PC-9 (cell line): ENCODE data around the gene DHFR. TPM values are rescaled to one million over a fixed set of nuclear protein-coding genes. Genes with fewer than 3 reads are reported as not detected.

Experiments used
- BruUV-seq: library from RNA; stranded (reverse); fragments of 400-500 nt; replicated peaks from 2 replicates; lab custom pipeline; 2021; lab: Mats Ljungman, UMichigan
- CTCF ChIA-PET: fragments of 300-600 bp; sonication (Branson Sonifier 250); formaldehyde crosslinking; loops from one replicate; lab custom pipeline; 2022; ENCODE audit warnings: antibody characterized with exemption; lab: Charles Lee
- POLR2A ChIA-PET: fragments of 300-600 bp; sonication (Branson Sonifier 250); formaldehyde crosslinking; loops from one replicate; lab custom pipeline; 2022; ENCODE audit warnings: antibody characterized with exemption; ENCODE audit not compliant: unreplicated experiment; lab: Charles Lee
- DNase-seq, 2 experiments: peaks; one replicate each; pipeline versions ENCODE4 v3.0.0 to v3.0.0-alpha.2; 2015 to 2022; ENCODE audit warnings: mixed read lengths in 1 of 2
- H2AFZ ChIP-seq: fragments of 200-600 bp; sonication (generic); 2 replicates; pipeline ENCODE4 v1.8.1; 2017; ENCODE audit warnings: antibody characterized with exemption
- H3F3A ChIP-seq: fragments of 200-600 bp; sonication (generic); 2 replicates; pipeline ENCODE4 v1.8.1; 2017; ENCODE audit warnings: antibody characterized with exemption, mild to moderate bottlenecking, low read depth; ENCODE audit not compliant: insufficient read depth
- H3K27ac ChIP-seq: fragments of 200-600 bp; sonication (generic); 2 replicates; pipeline ENCODE4 v1.6.1; 2016; ENCODE audit warnings: mixed run types
- H3K27me3 ChIP-seq: fragments of 200-600 bp; sonication (generic); 2 replicates; pipeline ENCODE4 v1.6.1; 2016; ENCODE audit warnings: low read depth, mixed run types; ENCODE audit not compliant: insufficient read depth
- H3K36me3 ChIP-seq: fragments of 200-600 bp; sonication (generic); 2 replicates; pipeline ENCODE4 v1.6.1; 2016; ENCODE audit warnings: low read depth, mixed run types
- H3K4me1 ChIP-seq: fragments of 200-600 bp; sonication (generic); replicated peaks from 2 replicates; pipeline ENCODE4 v1.6.1; 2016; ENCODE audit warnings: mixed run types; ENCODE audit not compliant: insufficient read depth
- H3K4me2 ChIP-seq: fragments of 200-600 bp; sonication (generic); 2 replicates; pipeline ENCODE4 v1.6.1; 2017; ENCODE audit warnings: mixed run types
- H3K4me3 ChIP-seq: fragments of 200-600 bp; sonication (generic); 2 replicates; pipeline ENCODE4 v1.6.1; 2016; ENCODE audit warnings: mixed run types
- H3K79me2 ChIP-seq: fragments of 200-600 bp; sonication (generic); 2 replicates; pipeline ENCODE4 v1.6.1; 2017; ENCODE audit warnings: low read depth, mixed run types
- H3K9me2 ChIP-seq: fragments of 200-600 bp; sonication (generic); 2 replicates; pipeline ENCODE4 v1.8.1; 2017; ENCODE audit warnings: mild to moderate bottlenecking; ENCODE audit not compliant: insufficient read depth
- H3K9me3 ChIP-seq: fragments of 200-600 bp; sonication (generic); 2 replicates; pipeline ENCODE4 v1.8.1; 2016; ENCODE audit warnings: low read depth; ENCODE audit not compliant: insufficient read depth
- H4K20me1 ChIP-seq: fragments of 200-600 bp; sonication (generic); 2 replicates; pipeline ENCODE4 v1.8.1; 2017; ENCODE audit not compliant: insufficient read depth
- EZH2 ChIP-seq: fragments of 200-600 bp; sonication (generic); IDR thresholded peaks from 2 replicates; pipeline ENCODE4 v1.8.0; 2017; ENCODE audit warnings: antibody characterized with exemption, low read depth
- intact Hi-C: fragments of 100-400 bp; cut with micrococcal nuclease; formaldehyde crosslinking; loops from one replicate; pipeline ENCODE4 v1.10.0; 2022; ENCODE audit not compliant: unreplicated experiment
- total RNA-seq: library from RNA; stranded (reverse); gene quantifications from 2 replicates; pipeline ENCODE4 v1.2.3, GENCODE V29; 2021
- TF ChIP-seq, protein P1 (sequence below): fragments of 200-600 bp; sonication (generic); conservative IDR thresholded peaks from 2 replicates; pipeline ENCODE4 v1.6.1; 2017; ENCODE audit warnings: mixed run types, antibody characterized with exemption, mild to moderate bottlenecking, moderate library complexity

Gene DHFR
- total RNA-seq, 1 experiment from 2014 or later, result 45.3 TPM

DNA sequence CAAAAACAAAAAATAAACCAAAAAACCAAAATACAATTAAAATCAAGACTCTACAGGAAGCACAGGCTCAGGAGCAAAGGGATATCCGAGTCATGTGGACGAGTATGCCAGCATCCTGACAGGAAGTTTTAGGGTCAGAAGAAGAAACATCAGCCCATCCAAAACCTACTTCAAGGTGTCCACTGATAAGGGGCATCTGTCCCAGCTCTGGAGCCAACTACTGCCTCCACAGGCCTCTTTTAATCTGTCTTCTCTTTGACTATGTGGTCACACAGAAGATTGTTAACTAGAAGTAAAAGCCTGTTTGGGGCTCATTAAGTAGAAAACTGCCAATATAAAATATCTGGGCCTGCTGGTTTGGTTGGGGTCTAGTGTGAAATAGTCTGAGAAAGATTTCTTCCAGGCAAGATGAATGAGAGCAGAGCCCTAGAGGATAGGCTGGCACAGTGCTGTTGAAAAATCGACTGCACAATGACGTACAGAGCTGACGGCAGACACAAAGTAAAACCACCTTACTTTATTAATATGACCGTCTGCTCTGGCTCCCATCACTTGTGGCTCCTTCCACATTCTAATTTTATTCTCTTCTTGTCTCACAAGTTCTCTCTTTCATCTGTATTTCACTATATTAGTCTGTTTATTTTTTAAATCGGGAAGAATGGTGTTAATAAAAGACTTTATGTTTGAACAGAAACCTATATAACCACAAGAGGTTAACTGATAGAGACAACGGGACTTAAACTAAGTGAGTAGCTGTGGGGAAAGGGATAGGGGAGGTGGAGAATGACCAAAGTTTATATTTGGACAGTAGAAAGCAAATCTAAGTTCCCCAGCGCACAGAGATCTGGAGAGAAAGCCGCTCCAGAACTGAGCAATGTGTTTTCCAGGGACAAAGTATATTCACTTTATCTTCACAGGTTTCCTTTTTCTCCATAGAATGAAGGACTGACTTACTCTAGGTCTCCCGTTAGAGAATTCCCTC, 23.2 kb downstream of the DHFR start:
- Histone ChIP-seq H3K36me3 (peaks cover 12% of the 10 kb centered on the region), H4K20me1 (no peaks in the 10 kb centered on the region), H3K4me1 (no peaks in the 10 kb centered on the region), H3F3A (peaks cover 4% of the 10 kb centered on the region; the same call in 1 of the 2 replicates), H3K9me3 (no peaks in the 10 kb centered on the region), H3K4me2 (no peak overlapping the region), H3K9me2 (no peaks in the 10 kb centered on the region), H2AFZ (no peak overlapping the region), H3K4me3 (no peak overlapping the region), H3K27ac (no peak overlapping the region), H3K79me2 (no peaks in the 10 kb centered on the region), H3K27me3 (no peaks in the 10 kb centered on the region)
- POLR2A ChIA-PET, result no interaction called here
- CTCF ChIA-PET, result no interaction called here
- no peak for TF ChIP-seq EZH2
- TF ChIP-seq, protein P1, sequence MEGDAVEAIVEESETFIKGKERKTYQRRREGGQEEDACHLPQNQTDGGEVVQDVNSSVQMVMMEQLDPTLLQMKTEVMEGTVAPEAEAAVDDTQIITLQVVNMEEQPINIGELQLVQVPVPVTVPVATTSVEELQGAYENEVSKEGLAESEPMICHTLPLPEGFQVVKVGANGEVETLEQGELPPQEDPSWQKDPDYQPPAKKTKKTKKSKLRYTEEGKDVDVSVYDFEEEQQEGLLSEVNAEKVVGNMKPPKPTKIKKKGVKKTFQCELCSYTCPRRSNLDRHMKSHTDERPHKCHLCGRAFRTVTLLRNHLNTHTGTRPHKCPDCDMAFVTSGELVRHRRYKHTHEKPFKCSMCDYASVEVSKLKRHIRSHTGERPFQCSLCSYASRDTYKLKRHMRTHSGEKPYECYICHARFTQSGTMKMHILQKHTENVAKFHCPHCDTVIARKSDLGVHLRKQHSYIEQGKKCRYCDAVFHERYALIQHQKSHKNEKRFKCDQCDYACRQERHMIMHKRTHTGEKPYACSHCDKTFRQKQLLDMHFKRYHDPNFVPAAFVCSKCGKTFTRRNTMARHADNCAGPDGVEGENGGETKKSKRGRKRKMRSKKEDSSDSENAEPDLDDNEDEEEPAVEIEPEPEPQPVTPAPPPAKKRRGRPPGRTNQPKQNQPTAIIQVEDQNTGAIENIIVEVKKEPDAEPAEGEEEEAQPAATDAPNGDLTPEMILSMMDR, result no peak
- no TSS peak for BruUV-seq
- DNase-seq, result no peak
- intact Hi-C loops, result no loop called here

- DNase-seq, result no peak
- H3K4me1 ChIP-seq, result no peaks in the 10 kb centered on the region
- no peak overlapping the region for H3K27ac ChIP-seq
- H3K9me2 ChIP-seq, result no peaks in the 10 kb centered on the region
- H4K20me1 ChIP-seq, result no peaks in the 10 kb centered on the region
- TF ChIP-seq, protein P1, result no peak
- H3K79me2 ChIP-seq, result no peaks in the 10 kb centered on the region
- peaks cover 8% of the 10 kb centered on the region for H3K36me3 ChIP-seq
- H2AFZ ChIP-seq, result no peak overlapping the region
- no peak overlapping the region for H3K4me3 ChIP-seq
- BruUV-seq, result no TSS peak
- intact Hi-C loops, result no loop called here
- H3F3A ChIP-seq, result peaks cover 15% of the 10 kb centered on the region; the same call in 1 of the 2 replicates
- H3K4me2 ChIP-seq, result no peak overlapping the region
- ChIA-PET POLR2A (no interaction called here), CTCF (no interaction called here)
- H3K27me3 ChIP-seq, result no peaks in the 10 kb centered on the region
- H3K9me3 ChIP-seq, result no peaks in the 10 kb centered on the region
Measured at GRCh38 chr5:80629281-80629680, 25.5 kb downstream of the DHFR start.

GRCh38 chr5:80625230-80625629, 29.6 kb downstream of the DHFR start:
- ChIA-PET POLR2A (no interaction called here), CTCF (no interaction called here)
- H3K79me2 ChIP-seq, result no peaks in the 10 kb centered on the region
- no TSS peak for BruUV-seq
- 0 out of 2 replicates have a peak overlapping the region, but pooled peaks have one; percentile 1 for H3K27ac ChIP-seq
- no peaks in the 10 kb centered on the region for H3K36me3 ChIP-seq
- no peaks in the 10 kb centered on the region for H4K20me1 ChIP-seq
- intact Hi-C loops, result no loop called here
- H3K9me3 ChIP-seq, result no peaks in the 10 kb centered on the region
- H3K9me2 ChIP-seq, result no peaks in the 10 kb centered on the region
- H3F3A ChIP-seq, result peaks cover 11% of the 10 kb centered on the region; the same call in 1 of the 2 replicates
- no peak for DNase-seq
- H3K4me3 ChIP-seq, result no peak overlapping the region
- no peaks in the 10 kb centered on the region for H3K27me3 ChIP-seq
- no peak overlapping the region for H2AFZ ChIP-seq
- H3K4me1 ChIP-seq, result no peaks in the 10 kb centered on the region
- no peak overlapping the region for H3K4me2 ChIP-seq
- TF ChIP-seq, protein P1, result no peak
- TF ChIP-seq EZH2, result no peak
